ENCODE data around the gene MAG. TPM values are rescaled to one million over a fixed set of nuclear protein-coding genes. Genes with fewer than 3 reads are reported as not detected.

The MAG gene
- total RNA-seq, 1 donor: not detected

DNA sequence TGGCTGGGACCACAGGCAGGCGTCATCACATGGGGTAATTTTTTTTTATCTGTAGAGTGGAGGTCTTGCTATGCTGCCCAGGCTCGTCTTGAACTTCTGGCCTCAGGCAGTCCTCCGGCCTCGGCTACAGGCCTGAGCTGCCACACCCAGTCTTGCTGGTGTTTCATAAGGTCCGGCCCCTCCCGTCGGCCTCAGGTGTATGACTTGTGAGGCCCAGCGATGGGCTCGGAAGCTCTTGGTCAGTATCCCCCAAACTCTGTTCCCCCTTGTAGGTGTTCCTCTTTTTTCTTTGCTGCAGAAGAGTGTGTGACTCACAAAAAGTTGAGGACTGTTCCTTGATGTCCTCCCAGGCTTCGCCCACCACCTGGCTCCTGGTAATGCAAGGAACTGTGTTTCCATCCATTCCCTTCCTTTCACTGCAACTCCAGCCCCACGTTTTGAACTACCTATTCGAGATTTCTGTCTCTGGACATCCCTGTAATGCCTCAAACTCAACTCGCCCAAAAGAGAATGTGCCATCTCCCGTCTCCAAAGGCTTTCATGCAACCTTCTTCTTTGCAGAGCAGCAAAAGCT is 18.2 kb upstream of the MAG start:
- H3K36me3 ChIP-seq (ENCODE audit: insufficient read depth, low read length): peaks cover 41% of the 10 kb centered on the region
- H2AFZ ChIP-seq (ENCODE audit: low read length): no peak overlapping the region
- no peak overlapping the region for H3K27ac ChIP-seq (ENCODE audit: low read depth, low read length)
- H3K4me3 ChIP-seq (ENCODE audit: insufficient read depth, low read length): no peak overlapping the region
- no peaks in the 10 kb centered on the region for H3K9me3 ChIP-seq (ENCODE audit: low read depth, low read length)
- H3K4me2 ChIP-seq (ENCODE audit: insufficient read depth, low read length): no peak overlapping the region
- peak; percentile 66 for DNase-seq (ENCODE audit: insufficient read length, low spot score, missing footprints)
- H3K27me3 ChIP-seq (ENCODE audit: insufficient read depth, low read length): no peaks in the 10 kb centered on the region
- peaks cover 4% of the 10 kb centered on the region for H3K79me2 ChIP-seq (ENCODE audit: insufficient read depth, low read length)
- peaks cover 12% of the 10 kb centered on the region for H4K20me1 ChIP-seq (ENCODE audit: insufficient read depth, low read length)
- TF ChIP-seq, protein P1, sequence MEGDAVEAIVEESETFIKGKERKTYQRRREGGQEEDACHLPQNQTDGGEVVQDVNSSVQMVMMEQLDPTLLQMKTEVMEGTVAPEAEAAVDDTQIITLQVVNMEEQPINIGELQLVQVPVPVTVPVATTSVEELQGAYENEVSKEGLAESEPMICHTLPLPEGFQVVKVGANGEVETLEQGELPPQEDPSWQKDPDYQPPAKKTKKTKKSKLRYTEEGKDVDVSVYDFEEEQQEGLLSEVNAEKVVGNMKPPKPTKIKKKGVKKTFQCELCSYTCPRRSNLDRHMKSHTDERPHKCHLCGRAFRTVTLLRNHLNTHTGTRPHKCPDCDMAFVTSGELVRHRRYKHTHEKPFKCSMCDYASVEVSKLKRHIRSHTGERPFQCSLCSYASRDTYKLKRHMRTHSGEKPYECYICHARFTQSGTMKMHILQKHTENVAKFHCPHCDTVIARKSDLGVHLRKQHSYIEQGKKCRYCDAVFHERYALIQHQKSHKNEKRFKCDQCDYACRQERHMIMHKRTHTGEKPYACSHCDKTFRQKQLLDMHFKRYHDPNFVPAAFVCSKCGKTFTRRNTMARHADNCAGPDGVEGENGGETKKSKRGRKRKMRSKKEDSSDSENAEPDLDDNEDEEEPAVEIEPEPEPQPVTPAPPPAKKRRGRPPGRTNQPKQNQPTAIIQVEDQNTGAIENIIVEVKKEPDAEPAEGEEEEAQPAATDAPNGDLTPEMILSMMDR (IDR thresholded peaks at IDR 0.05; ENCODE audit: extremely low read depth, low read depth, low read length): no peak
- no peaks in the 10 kb centered on the region for H3K4me1 ChIP-seq (ENCODE audit: insufficient read depth, low read length)

DNA sequence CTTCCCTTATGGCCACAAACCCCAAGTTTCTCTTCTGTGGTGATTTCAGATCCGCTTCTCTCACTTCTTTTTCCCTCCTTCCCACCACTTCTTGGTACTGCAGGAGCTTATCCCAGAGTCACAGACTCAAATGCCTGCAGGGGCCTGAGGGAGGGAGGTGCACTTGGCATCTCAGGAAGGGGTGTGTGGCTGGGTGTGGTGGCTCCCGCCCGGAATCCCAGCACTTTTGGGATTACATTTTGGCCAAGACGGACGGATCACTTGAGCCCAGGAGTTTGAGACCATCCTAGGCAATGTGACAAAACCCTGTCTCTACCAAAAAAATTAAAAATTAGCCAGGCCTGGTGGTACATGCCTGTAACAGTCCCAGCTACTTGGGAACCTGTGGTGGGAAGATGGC is 17.6 kb upstream of the MAG start:
- TF ChIP-seq, protein P1 (IDR thresholded peaks at IDR 0.05; ENCODE audit: extremely low read depth, low read depth, low read length): no peak
- no peak overlapping the region for H3K4me2 ChIP-seq (ENCODE audit: insufficient read depth, low read length)
- peak; percentile 18 for DNase-seq (ENCODE audit: insufficient read length, low spot score, missing footprints)
- H2AFZ ChIP-seq (ENCODE audit: low read length): no peak overlapping the region
- peaks cover 4% of the 10 kb centered on the region for H3K79me2 ChIP-seq (ENCODE audit: insufficient read depth, low read length)
- no peaks in the 10 kb centered on the region for H3K9me3 ChIP-seq (ENCODE audit: low read depth, low read length)
- peaks cover 12% of the 10 kb centered on the region for H4K20me1 ChIP-seq (ENCODE audit: insufficient read depth, low read length)
- no peak overlapping the region for H3K4me3 ChIP-seq (ENCODE audit: insufficient read depth, low read length)
- no peaks in the 10 kb centered on the region for H3K4me1 ChIP-seq (ENCODE audit: insufficient read depth, low read length)
- H3K36me3 ChIP-seq (ENCODE audit: insufficient read depth, low read length): peaks cover 41% of the 10 kb centered on the region
- H3K27me3 ChIP-seq (ENCODE audit: insufficient read depth, low read length): no peaks in the 10 kb centered on the region
- H3K27ac ChIP-seq (ENCODE audit: low read depth, low read length): no peak overlapping the region

DNA sequence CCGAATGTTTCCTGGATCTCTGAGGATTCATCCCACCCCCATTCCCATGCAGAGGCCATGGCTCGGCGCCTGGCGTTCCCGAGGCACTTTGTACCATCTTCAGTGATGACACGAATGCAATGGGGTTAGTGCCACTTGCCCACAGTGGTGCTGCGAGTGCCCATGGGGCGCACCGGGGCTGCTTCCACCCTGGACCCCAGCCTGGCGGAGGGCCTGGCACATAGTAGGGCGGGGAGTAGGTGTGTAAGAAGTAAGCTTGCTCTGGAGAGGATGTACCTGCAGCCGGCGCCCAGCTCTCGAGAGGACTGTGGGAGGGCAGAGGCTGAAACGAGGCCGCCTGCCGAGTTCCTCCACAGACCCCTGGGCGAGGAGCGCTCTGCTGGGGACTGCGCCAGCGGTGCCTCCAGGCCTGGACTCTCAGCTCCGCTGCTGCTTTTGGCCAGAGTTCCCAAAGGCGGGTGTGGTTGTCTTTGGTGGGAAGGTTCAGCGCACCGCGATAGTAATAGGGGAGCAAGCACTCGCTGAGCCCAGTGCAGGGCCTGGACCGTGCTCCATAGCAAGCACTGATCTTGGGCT is 15.2 kb upstream of the MAG start:
- TF ChIP-seq, protein P1 (IDR thresholded peaks at IDR 0.05; ENCODE audit: extremely low read depth, low read depth, low read length): no peak

DNA sequence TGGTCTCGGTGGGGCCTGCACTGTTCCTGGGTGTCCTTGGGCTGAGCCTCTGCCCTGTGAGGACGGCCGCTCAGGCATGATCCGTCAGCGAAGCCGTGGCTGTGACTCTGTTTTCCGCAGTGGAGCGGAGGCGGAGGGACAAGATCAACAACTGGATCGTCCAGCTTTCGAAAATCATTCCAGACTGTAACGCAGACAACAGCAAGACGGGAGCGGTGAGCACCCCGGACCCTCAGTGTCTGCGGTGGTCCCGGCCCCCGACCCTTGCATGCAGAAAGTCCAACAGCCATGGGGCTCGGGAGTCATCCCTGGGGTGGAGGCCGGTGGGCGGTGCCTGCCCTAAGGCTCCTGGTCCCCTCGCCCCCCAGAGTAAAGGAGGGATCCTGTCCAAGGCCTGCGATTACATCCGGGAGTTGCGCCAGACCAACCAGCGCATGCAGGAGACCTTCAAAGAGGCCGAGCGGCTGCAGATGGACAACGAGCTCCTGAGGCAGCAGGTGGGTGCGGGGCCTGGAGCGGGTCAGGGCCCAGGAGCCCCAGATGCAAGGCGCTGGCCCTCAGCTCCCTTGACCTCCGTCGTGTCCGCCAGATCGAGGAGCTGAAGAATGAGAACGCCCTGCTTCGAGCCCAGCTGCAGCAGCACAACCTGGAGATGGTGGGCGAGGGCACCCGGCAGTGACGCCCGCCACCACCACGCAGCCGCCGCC is 13.2 kb upstream of the MAG start:
- H3K9me3 ChIP-seq (ENCODE audit: low read depth, low read length): no peaks in the 10 kb centered on the region
- peak; percentile 81 for DNase-seq (ENCODE audit: insufficient read length, low spot score, missing footprints)
- no peaks in the 10 kb centered on the region for H3K4me1 ChIP-seq (ENCODE audit: insufficient read depth, low read length)
- H3K36me3 ChIP-seq (ENCODE audit: insufficient read depth, low read length): peaks cover 21% of the 10 kb centered on the region
- H3K27ac ChIP-seq (ENCODE audit: low read depth, low read length): no peak overlapping the region
- no peak overlapping the region for H3K4me2 ChIP-seq (ENCODE audit: insufficient read depth, low read length)
- TF ChIP-seq, protein P1 (IDR thresholded peaks at IDR 0.05; ENCODE audit: extremely low read depth, low read depth, low read length): no peak
- peaks cover 19% of the 10 kb centered on the region for H3K27me3 ChIP-seq (ENCODE audit: insufficient read depth, low read length)
- no peak overlapping the region for H3K4me3 ChIP-seq (ENCODE audit: insufficient read depth, low read length)
- no peaks in the 10 kb centered on the region for H3K79me2 ChIP-seq (ENCODE audit: insufficient read depth, low read length)
- no peak overlapping the region for H2AFZ ChIP-seq (ENCODE audit: low read length)
- H4K20me1 ChIP-seq (ENCODE audit: insufficient read depth, low read length): no peaks in the 10 kb centered on the region

More for the DNA sequence above, 15.2 kb upstream of the MAG start:
- peak; percentile 81 for DNase-seq (ENCODE audit: insufficient read length, low spot score, missing footprints)
- no peak overlapping the region for H3K4me2 ChIP-seq (ENCODE audit: insufficient read depth, low read length)
- H3K4me1 ChIP-seq (ENCODE audit: insufficient read depth, low read length): no peaks in the 10 kb centered on the region
- H2AFZ ChIP-seq (ENCODE audit: low read length): no peak overlapping the region
- H3K9me3 ChIP-seq (ENCODE audit: low read depth, low read length): no peaks in the 10 kb centered on the region
- no peak overlapping the region for H3K4me3 ChIP-seq (ENCODE audit: insufficient read depth, low read length)
- no peak overlapping the region for H3K27ac ChIP-seq (ENCODE audit: low read depth, low read length)
- peaks cover 3% of the 10 kb centered on the region for H3K27me3 ChIP-seq (ENCODE audit: insufficient read depth, low read length)
- peaks cover 6% of the 10 kb centered on the region for H4K20me1 ChIP-seq (ENCODE audit: insufficient read depth, low read length)
- no peaks in the 10 kb centered on the region for H3K79me2 ChIP-seq (ENCODE audit: insufficient read depth, low read length)
- peaks cover 27% of the 10 kb centered on the region for H3K36me3 ChIP-seq (ENCODE audit: insufficient read depth, low read length)

Measured in osteoblast (primary cell).